GM21825 (cell line): Measurements from ENCODE around the gene SPECC1.
"Not testable (repeated sequence)": the region's sequence is repeated elsewhere in the genome, so short reads cannot be mapped to it uniquely, and the experiment has no call there.

Experiments
- ATAC-seq: cut with Tn5 transposase; IDR thresholded peaks from one replicate; pipeline ENCODE4 v1.9.1; 2021; ENCODE audit warnings: mild to moderate bottlenecking, moderate library complexity; ENCODE audit not compliant: unreplicated experiment

SPECC1 gene

GRCh38 chr17:20009302-20010098, at the start of gene SPECC1:
TSS of gene SPECC1 (plus strand) at chr17:20009359. CDS start at chr17:20096652, 87,293 bp downstream.
- peak; percentile 91 for ATAC-seq

GRCh38 chr17:19962954-19963353, 46.2 kb upstream of the SPECC1 start:
- ATAC-seq: not testable (repeated sequence)

- no peak for ATAC-seq
Observed at GRCh38 chr17:19973156-19973555, 36.0 kb upstream of the SPECC1 start.

GRCh38 chr17:19975601-19976000, 33.6 kb upstream of the SPECC1 start:
- no peak for ATAC-seq

- ATAC-seq: peak; percentile 80
Observed at GRCh38 chr17:19977293-19978208, 31.6 kb upstream of the SPECC1 start, which contains the start of gene AKAP10. TSS of gene AKAP10 (minus strand) at chr17:19977828. CDS start at chr17:19977679, 149 bp downstream.

- peak; percentile 27 for ATAC-seq
Observed at GRCh38 chr17:19978209-19978802, 30.9 kb upstream of the SPECC1 start.

- ATAC-seq: no peak
Observed at GRCh38 chr17:19978805-19979211, 30.4 kb upstream of the SPECC1 start.

GRCh38 chr17:19979917-19980770, 29.0 kb upstream of the SPECC1 start:
- ATAC-seq: no peak

GRCh38 chr17:19986941-19987861, 22.0 kb upstream of the SPECC1 start:
- no peak for ATAC-seq

- ATAC-seq: no peak
Observed at GRCh38 chr17:19987897-19988296, 21.3 kb upstream of the SPECC1 start.

GRCh38 chr17:19991252-19991885, 17.8 kb upstream of the SPECC1 start:
- no peak for ATAC-seq

- ATAC-seq: peak; percentile 83
Observed at GRCh38 chr17:19992803-19993713, 16.1 kb upstream of the SPECC1 start.

GRCh38 chr17:19996086-19996485, 13.1 kb upstream of the SPECC1 start:
- ATAC-seq: no peak

- ATAC-seq: no peak
Observed at GRCh38 chr17:19996502-19996901, 12.7 kb upstream of the SPECC1 start.

GRCh38 chr17:20008242-20009051, 712 bp upstream of the SPECC1 start:
- ATAC-seq: peak; percentile 11

GRCh38 chr17:20009052-20009301, 182 bp upstream of the SPECC1 start:
- no peak for ATAC-seq
